ENCODE results near the gene ZNF367.
A peak's percentile ranks its signal among the peaks of the same experiment; 100 is the strongest.

ZNF367 gene

GRCh38 chr9:96436456-96437126 lies 18.4 kb upstream of the ZNF367 start:
- no peak for DNase-seq (ENCODE audit: low spot score)

- no peak for DNase-seq (ENCODE audit: low spot score)
Observed at GRCh38 chr9:96436063-96436455, 17.9 kb upstream of the ZNF367 start.

- no peak for DNase-seq (ENCODE audit: low spot score)
Observed at GRCh38 chr9:96435345-96435744, 17.2 kb upstream of the ZNF367 start.

GRCh38 chr9:96430377-96430776 lies 12.2 kb upstream of the ZNF367 start:
- no peak for DNase-seq (ENCODE audit: low spot score)

- no peak for DNase-seq (ENCODE audit: low spot score)
Observed at GRCh38 chr9:96429732-96430131, 11.6 kb upstream of the ZNF367 start.

GRCh38 chr9:96425500-96426169 lies 7.5 kb upstream of the ZNF367 start:
- DNase-seq (ENCODE audit: low spot score): no peak

DNA sequence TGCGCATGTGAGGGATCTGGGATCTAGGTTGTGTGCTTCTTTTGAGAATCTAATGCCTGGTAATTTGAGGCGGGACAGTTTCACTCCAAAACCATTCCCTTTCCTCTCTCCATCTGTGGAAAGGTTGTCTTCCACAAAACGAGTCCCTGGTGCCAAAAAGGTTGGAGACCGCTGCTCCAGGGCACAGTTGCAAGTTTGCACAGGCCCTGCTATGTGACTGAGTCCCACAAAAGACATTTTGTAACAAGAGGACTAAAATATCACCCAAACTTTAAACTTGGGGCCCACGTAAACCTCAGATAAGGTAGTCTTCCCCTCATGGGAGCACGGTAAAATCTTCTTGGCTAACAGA lies 5.8 kb upstream of the ZNF367 start:
- DNase-seq (ENCODE audit: low spot score): no peak

- DNase-seq (ENCODE audit: low spot score): no peak
Observed at GRCh38 chr9:96423322-96423984, 5.3 kb upstream of the ZNF367 start.

GRCh38 chr9:96420468-96421219 lies 2.5 kb upstream of the ZNF367 start:
- DNase-seq (ENCODE audit: low spot score): peak; percentile 43

DNA sequence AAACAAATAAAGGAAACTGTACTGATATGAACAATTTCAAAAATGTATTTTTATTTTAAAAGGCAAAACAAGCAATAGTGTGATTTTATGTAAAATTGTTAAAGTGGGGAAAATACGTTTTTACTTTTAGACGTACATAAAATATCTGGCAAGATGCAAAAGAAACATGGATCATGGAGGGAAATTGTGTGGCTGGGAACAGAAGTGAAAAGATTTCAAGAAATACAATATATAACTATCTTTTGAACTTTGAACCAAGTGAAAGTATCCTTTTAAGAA lies 1.5 kb upstream of the ZNF367 start:
- no peak for DNase-seq (ENCODE audit: low spot score)

GRCh38 chr9:96418920-96419690 lies 935 bp upstream of the ZNF367 start:
- DNase-seq (ENCODE audit: low spot score): peak; percentile 68

GRCh38 chr9:96417661-96418082 lies 498 bp downstream of the ZNF367 start:
- peak; percentile 34 for DNase-seq (ENCODE audit: low spot score)

- peak; percentile 90 for DNase-seq (ENCODE audit: low spot score)
Observed at GRCh38 chr9:96417051-96417586, 1.1 kb downstream of the ZNF367 start.

GRCh38 chr9:96413302-96414221 lies 4.6 kb downstream of the ZNF367 start:
- DNase-seq (ENCODE audit: low spot score): peak; percentile 54

- DNase-seq (ENCODE audit: low spot score): no peak
Observed at GRCh38 chr9:96412174-96412913, 5.8 kb downstream of the ZNF367 start.

GRCh38 chr9:96411129-96411838 lies 6.9 kb downstream of the ZNF367 start:
- no peak for DNase-seq (ENCODE audit: low spot score)

GRCh38 chr9:96408409-96409280 lies 9.5 kb downstream of the ZNF367 start:
- DNase-seq (ENCODE audit: low spot score): no peak
